ENCODE results near the gene CHM. TPM values are rescaled to one million over a fixed set of nuclear protein-coding genes. Genes with fewer than 3 reads are reported as not detected.

The CHM gene
- total RNA-seq, 2 experiments from 2014 or later: 12.0 to 13.9 TPM

GRCh38 chrX:85870585-85870984, 176.8 kb downstream of the CHM start:
- Mint-ChIP-seq H3K36me3 (peaks cover 36% of the 10 kb centered on the region), H3K4me1 (ENCODE audit: low read depth) (no peaks in the 10 kb centered on the region), H3K9me3 (peaks cover 7% of the 10 kb centered on the region), H3K27ac (no peak overlapping the region), H3K4me3 (no peak overlapping the region), H3K27me3 (no peaks in the 10 kb centered on the region)
- POLR2A ChIA-PET: no interaction called here
- CTCF ChIA-PET: no interaction called here
- DNase-seq: no peak
- intact Hi-C loops (cut with micrococcal nuclease): no loop called here

GRCh38 chrX:85865324-85865723, 182.0 kb downstream of the CHM start:
- Mint-ChIP-seq H3K36me3 (peaks cover 46% of the 10 kb centered on the region), H3K4me1 (ENCODE audit: low read depth) (no peaks in the 10 kb centered on the region), H3K27ac (no peak overlapping the region), H3K27me3 (no peaks in the 10 kb centered on the region), H3K9me3 (peaks cover 11% of the 10 kb centered on the region), H3K4me3 (no peak overlapping the region)
- ChIA-PET CTCF (no interaction called here), POLR2A (no interaction called here)
- intact Hi-C loops (cut with micrococcal nuclease): no loop called here
- DNase-seq: no peak

- intact Hi-C loops (cut with micrococcal nuclease): no loop called here
- no peak for DNase-seq
- POLR2A ChIA-PET: no interaction called here
- Mint-ChIP-seq H3K36me3 (peaks cover 6% of the 10 kb centered on the region), H3K27ac (no peak overlapping the region), H3K27me3 (no peaks in the 10 kb centered on the region), H3K9me3 (no peaks in the 10 kb centered on the region), H3K4me3 (no peak overlapping the region), H3K4me1 (ENCODE audit: low read depth) (no peaks in the 10 kb centered on the region)
- CTCF ChIA-PET: no interaction called here
Measured at GRCh38 chrX:85859426-85859825, 187.9 kb downstream of the CHM start.

GRCh38 chrX:85851418-85851817, 195.9 kb downstream of the CHM start:
- H3K27me3 Mint-ChIP-seq: no peaks in the 10 kb centered on the region
- H3K9me3 Mint-ChIP-seq: no peaks in the 10 kb centered on the region
- intact Hi-C loops (cut with micrococcal nuclease): no loop called here
- CTCF ChIA-PET: no interaction called here
- H3K27ac Mint-ChIP-seq: no peak overlapping the region
- H3K36me3 Mint-ChIP-seq: no peaks in the 10 kb centered on the region
- peak; percentile 15 for DNase-seq
- POLR2A ChIA-PET: no interaction called here
- no peak overlapping the region for H3K4me3 Mint-ChIP-seq
- H3K4me1 Mint-ChIP-seq (ENCODE audit: low read depth): no peaks in the 10 kb centered on the region

GRCh38 chrX:85836868-85837267, 210.5 kb downstream of the CHM start:
- Mint-ChIP-seq H3K36me3 (no peaks in the 10 kb centered on the region), H3K27ac (no peak overlapping the region), H3K27me3 (no peaks in the 10 kb centered on the region), H3K4me3 (no peak overlapping the region), H3K4me1 (ENCODE audit: low read depth) (no peaks in the 10 kb centered on the region), H3K9me3 (no peaks in the 10 kb centered on the region)
- CTCF ChIA-PET: no interaction called here
- POLR2A ChIA-PET: no interaction called here
- intact Hi-C loops (cut with micrococcal nuclease): no loop called here
- no peak for DNase-seq

GRCh38 chrX:85828771-85829170, 218.6 kb downstream of the CHM start:
- Mint-ChIP-seq H3K36me3 (no peaks in the 10 kb centered on the region), H3K27me3 (no peaks in the 10 kb centered on the region), H3K4me1 (ENCODE audit: low read depth) (no peaks in the 10 kb centered on the region), H3K27ac (no peak overlapping the region), H3K4me3 (no peak overlapping the region), H3K9me3 (no peaks in the 10 kb centered on the region)
- no peak for DNase-seq
- intact Hi-C loops (cut with micrococcal nuclease): no loop called here
- CTCF ChIA-PET: no interaction called here
- POLR2A ChIA-PET: no interaction called here

GRCh38 chrX:85815203-85815751, 232.1 kb downstream of the CHM start:
- Mint-ChIP-seq H3K36me3 (no peaks in the 10 kb centered on the region), H3K9me3 (peaks cover 28% of the 10 kb centered on the region), H3K27ac (no peak overlapping the region), H3K4me3 (no peak overlapping the region), H3K4me1 (ENCODE audit: low read depth) (no peaks in the 10 kb centered on the region), H3K27me3 (no peaks in the 10 kb centered on the region)
- POLR2A ChIA-PET: no interaction called here
- CTCF ChIA-PET: no interaction called here
- intact Hi-C loops (cut with micrococcal nuclease): no loop called here
- no peak for DNase-seq

Small RNAs within 50 kb of the gene (microRNA-seq; reads per million reads assigned to microRNA genes)
- gene MIR1321 (ENCODE audit: borderline microRNAs expressed, borderline number of aligned reads, borderline replicate concordance) (not detected), gene MIR361 (ENCODE audit: borderline microRNAs expressed, borderline number of aligned reads, borderline replicate concordance) (3,715 reads per million, percentile 93 among the genes with 10 or more reads in this experiment)

Other genes starting within 250 kb of the CHM start
- not detected for gene DACH2, start 100.9 kb upstream of the CHM start, total RNA-seq